ENCODE measurements around the gene WTAP.
"Not testable (repeated sequence)": the region's sequence is repeated elsewhere in the genome, so short reads cannot be mapped to it uniquely, and the experiment has no call there.

WTAP gene

DNA sequence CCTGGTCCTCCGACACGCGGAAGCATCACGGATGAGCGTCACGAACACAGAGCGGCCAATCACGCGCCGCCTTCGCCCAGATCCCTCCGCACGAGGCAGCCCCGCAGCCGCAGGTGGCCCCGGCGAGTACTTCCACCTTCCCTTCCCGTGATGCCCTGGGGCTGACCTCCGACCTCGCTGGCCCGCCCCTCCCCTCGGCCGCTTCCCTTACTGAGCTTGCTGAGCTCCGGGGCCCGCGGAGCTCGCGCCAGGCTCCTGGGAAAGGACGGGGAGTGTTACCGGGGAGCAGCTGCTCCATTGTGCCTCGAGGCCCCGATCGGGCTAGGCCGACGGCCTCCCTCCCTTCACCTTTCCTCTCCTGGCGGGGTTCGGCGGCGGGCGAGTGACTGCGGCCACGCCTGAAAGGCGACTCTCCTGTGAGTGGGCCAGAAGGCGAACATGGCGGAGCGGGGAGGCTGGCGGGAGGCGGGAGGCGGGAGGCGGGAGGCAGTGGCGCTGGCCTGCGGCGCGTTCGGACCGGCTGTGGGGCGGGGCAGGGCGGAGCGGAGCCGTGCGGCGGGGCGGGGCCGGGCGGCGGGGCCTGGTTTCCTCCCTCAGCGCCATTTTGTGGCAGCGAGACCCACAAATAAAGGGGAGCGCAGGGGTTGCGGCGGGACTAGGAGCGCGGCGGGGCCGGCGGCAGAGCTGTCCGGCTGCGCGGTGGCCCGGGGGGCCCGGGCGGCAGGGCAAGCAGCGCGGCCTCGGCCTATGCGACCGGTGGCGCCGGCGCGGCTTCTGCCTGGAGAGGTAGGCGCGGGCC, at the start of gene WTAP:
WTAP (plus strand) TSS at position 589 of the 799 bp plus-strand sequence. CDS start 8,760 bp downstream, outside the sequence.
- DNase-seq = peak; percentile 98

DNA sequence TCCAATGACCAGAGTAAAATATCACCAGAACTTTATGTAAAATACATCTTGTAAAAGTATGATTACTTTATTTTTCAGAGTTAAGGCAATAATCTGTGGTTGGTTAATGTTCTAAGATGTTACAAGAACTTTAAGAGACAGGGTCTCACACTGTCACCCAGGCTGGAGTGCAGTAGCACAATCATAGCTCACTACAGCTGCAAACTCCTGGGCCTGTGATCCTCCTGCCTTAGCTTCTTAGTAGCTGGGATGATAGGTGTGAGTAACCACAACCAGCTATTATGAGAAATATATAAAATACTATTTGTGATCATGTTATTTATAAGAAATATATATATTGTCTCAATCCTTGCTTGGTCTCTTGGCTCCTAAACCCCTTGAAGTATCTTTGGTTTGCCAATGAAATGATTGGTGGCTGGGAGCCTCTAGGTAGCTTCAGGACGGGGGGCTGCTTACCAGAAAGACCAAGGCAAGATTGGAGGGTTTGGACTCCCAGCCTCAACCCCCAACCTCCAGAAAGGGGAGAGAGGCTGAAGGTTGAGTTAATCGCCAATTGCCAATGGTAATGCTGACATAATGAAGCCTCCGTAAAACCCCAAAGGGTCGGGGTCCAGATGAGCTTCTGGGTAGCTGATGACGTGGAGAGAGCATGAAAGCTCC, 49.7 kb upstream of the WTAP start:
- no peak for DNase-seq

DNA sequence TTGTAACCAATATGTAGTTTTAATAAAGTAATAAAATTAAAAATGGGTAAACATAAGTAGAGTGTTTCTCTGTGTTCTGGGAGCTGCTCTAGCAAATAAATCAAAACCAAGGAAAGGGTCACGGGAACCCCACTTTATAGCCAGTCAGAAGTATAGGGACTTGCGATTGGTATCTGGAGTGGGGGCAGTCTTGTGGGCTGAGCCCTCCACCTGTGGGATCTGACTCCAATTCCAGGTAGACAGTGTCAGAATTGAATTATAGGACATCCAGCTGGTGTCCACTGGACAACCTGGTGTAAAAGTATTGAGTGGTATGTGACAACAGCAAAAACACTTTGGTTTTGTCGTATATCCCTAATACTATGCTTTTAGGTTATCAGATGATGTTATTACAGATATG, 48.7 kb upstream of the WTAP start:
- no peak for DNase-seq

DNA sequence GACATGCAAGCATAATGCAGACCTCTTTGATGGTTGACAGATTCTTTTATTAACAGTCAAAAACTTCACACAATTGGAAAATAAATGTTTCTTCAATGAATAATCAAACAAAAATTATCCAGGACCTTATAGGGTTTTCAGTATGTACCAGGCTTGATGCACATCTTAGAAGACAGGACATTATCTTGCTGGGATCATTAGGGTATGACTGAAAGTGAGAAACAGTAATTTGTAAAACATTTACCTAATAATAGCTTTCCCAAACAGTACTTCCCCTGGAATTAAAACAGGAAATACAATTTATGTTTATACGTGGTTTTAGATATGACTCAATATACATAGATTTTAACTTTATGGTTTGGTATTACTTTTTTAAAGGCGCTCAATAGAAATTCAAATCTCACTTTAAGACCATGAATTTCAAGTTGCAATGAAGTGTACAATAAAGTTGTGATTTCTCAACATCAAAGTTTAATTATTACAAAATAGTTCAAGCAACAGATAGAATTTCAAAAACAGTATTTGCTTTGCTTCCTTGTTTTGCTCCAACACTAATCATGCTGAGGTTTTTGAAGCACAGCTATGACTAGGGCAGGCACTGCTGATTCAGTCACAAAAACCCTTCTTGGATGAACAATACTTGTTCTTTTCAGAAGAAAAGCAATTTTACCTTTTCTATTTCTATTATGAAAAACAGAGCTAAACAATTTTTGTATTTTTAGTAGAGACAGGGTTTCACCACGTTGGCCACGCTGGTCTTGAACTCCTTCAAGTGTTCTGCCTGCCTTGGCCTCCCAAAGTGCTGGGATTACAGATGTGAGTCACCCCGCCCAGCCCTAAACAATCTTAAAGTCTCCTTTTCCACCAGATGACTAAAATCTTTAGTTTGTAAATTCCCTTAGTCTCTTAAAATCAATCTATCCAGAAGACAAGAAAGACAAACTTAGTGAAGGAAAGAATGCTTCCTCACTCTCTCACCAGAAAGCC, 47.9 kb upstream of the WTAP start:
- peak; percentile 23 for DNase-seq

DNA sequence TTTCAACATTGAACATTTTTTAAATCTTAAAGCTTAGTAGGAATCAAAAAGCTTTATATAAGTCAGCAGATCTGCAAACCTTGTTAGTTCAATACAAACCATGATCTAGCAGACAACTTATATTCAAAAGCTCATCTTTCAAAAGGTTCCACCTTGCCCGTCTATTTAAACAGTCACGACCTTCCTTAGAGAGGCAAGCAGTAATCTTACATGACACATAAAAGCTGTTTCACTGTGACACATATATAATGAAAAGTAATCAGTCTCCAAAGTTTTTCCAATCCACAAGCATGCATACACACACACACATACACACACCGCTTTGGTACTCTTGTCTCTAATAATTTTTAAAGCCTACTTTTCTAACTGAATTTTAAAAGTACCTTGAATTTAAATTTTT, 47.2 kb upstream of the WTAP start:
- no peak for DNase-seq

DNA sequence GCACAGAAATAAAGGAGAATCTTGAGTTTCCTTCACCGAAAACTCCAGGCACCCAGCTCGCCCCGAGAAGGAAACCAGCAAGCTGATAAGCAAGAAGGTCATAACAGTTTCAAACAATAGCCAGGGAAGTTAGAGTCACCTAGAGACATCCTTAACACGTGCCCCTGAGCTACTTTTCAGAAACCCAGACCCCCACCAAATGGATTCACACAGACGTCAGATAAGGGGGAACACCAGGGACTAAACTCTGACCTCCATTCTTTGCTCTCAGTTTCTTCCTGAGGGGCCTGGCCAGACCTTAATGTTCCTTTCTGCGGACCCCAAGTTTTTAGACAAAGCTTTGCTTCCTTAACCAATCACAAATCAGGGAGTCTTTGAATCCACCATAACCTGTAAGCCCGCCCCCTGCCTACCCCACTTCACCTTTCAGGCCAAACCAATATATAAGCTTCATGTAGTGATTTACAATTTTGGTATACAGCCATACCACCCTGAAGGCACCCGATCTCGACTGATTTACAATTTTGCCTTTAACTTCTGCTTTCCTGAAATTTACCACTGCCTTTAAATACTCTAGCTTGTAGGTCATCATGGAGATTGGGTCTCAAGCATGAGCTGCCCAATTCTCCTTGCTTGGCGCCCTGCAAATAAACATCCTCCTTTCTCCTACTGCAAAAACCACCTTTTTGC, 46.0 kb upstream of the WTAP start:
- DNase-seq = no peak

DNA sequence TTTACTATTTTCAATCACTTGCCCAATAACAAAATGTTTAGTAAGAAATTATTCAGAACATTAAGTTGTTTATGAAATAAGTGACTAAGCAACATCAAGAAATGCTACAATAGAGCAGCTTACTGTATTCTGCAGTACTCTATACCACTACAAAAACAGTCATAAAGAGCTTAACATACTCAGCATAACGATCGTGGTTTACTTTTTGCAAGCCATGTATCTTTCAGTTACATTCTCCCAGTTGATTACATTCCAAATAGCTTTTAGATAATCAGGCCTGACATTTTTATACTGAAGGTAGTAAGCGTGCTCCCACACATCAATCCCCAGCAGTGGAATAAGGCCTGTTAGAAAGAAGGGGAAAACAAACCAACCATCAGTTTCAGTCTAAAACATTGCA, 45.0 kb upstream of the WTAP start:
- no peak for DNase-seq

DNA sequence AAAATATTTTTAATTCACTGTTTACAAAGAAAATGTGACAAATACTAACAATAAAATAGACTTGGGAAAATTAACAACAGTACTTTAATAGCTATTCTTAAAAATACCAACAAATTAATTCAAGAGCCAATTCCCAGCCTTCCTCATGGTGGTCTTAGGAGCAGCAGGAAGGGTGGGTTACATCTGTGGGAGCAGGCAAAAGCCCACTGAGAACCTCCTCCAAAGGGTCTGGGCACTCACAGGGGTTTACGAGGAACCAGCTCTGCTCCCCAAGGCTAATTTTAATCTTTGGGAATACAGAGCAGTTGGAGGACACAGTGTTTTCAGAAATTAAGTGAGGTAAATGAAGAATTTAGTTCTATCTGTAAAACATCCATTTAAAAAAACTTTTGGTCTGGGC, 44.5 kb upstream of the WTAP start:
- DNase-seq = no peak

DNA sequence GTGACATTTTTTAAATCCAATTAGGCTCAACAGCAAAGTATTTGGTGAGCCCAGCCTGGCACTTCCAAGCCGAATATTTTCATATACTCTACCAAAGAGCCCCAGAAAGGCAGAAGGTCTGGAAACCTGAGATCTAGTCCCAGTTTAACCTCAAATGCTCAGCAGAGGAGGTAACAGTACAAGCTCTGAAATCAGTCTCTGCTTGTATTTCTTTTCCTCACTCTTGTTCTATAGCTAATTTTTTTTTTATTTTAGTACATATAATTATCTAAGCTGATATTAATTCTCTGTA, 43.3 kb upstream of the WTAP start:
- DNase-seq = no peak

DNA sequence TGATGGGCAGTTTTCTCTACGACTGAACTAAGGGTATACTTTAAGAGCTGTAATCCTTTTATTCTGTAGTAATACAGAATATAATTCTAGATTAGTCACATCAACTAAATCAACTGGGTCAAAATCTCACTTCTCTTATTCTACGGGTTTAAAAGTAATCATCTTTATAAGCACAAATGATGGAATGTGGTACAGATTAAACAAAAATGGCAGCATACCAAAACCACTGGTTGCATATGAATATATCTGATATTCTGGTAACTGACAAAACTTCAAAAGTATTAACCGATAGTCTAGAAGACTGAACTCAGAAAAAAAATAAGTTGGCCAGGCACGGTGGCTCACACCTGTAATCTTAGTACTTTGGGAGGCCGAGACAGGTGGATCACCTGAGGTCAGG, 41.3 kb upstream of the WTAP start:
- DNase-seq = no peak

DNA sequence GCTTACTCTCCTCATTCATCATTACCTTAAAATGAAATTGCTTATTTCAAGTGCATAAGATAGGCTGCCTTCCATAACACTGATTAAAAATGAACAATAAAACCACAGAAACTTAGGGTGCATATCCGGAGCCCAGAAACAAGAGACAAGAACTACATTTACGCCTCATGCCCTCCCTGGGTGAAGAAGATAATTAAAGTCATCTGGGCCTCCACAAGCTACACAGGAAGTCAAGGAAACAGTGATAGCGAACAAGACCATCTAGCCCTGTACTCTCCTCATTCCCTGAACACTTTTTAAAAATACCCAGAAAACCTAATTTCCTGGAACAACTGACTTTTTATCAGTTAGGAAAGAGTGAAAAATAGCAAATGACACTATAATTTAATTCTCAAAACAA, 40.6 kb upstream of the WTAP start:
- DNase-seq = no peak

DNA sequence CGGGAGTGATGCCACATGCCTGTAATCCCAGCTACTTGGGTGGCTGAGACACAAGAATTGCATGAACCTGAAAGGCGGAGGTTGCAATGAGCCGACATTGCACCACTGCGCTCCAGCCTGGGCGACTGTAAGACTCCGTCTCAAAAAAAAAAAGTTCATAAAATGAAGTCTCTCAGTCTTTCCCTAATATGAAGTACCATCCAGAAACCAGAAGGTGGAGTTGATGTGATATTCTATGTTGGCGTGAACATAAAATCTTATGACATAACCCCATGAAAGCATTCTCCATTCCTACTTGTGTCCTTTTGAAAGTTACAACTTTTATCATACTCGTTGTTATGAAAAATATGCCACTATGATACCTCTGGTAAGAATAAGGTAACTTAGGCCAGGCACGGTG, 40.0 kb upstream of the WTAP start:
- DNase-seq = no peak

DNA sequence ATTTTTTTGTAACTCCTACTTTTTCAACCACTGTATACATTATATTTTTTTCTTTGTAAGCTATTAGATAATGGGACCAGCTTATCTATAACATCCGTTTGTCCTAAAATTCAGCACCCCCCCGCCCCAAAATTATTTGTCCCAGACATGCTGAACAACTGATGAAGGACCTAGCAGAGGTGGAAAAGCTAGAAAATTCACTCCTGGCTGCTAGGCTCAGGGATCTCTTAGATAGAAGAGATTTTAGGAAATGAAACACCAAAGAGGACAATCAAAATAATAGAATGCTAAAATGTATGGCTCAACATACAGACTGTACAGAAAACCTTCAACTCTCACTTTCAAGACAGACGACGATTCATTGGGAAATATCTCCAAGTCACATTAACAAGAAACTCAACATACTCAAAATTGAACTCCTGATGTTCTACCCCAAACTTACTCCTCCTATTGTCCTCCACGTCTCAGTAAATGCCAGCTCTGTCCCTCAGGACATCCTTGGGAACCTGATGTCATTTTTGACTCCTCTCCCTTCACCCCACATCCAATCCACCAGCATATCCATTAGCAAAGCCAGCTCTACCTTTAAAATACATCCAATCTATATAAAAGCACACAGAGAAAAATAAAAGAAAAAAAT, 38.9 kb upstream of the WTAP start:
- no peak for DNase-seq

DNA sequence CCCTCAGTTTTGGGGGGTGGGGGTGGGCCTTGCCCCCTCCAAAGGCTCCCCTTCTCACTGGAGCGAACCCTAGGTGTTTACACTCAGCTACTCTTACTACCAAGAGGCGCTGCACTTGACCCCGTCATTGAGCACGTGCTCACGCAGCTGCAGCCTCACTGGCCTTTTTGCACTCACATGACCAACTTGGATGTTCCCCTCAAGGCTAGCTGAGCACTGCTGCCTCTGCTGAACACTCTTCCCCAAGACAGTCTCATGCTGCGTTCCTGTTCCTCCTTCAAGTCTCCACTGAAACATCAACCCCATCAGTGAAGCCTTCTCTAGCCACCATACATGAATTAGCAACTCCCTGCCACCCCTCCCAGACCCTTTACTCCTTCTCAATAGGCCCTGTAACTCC, 38.3 kb upstream of the WTAP start:
- DNase-seq = no peak

DNA sequence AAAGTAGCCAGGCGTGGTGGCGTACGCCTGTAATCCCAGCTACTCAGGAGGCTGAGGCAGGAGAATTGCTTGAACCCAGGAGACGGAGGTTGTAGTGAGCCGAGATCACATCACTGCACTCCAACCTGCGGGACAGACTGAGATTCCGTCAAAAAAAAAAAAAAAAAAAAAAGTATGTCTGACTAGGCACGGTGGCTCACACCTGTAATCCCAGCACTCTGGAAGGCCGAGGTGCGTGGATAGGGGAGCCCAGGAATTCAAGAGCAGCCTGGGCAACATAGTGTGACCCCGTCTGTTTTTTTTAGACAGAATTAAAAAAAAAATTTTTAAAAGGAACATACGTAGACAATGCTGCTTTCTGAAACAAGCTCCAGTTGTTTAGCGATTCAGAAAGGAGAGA, 37.2 kb upstream of the WTAP start:
- not testable (repeated sequence) for DNase-seq

DNA sequence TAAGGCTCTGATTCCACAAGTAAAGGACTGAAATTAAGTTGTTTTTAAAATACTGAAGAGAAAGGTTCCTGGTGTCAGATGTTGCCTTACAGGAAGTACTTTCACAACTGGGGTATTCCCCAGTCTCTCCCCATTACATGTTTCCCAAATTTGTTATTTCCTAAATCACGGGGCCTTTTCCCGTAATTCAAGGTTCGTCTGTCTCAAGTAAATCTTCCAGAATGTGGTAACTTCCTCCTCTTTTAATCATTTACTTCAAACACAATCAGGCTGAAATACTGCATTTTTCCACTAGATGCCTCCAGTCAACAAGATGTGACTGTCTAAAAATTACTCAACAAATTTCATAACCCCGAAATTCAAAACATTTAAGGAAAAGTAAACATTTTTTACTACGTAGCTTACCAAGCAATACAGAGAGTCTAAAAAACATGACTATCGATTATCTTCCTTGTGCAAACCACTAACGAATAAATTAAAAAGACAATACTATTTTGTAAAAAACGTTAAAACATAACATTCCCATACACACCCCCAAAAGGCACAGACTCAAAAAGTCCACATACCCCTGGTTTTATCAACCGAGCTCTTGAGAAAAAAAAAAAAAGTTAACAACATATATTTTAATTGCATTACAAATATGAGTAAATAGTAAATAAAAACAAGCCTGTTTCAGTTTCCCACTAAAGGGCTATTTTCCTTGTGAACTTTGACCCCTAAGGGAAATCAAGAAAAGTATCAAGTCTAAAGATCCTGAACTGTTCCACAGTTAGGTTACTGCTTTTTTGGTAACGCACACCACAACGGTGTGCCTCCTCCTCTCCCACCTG, 36.0 kb upstream of the WTAP start:
- DNase-seq = no peak

DNA sequence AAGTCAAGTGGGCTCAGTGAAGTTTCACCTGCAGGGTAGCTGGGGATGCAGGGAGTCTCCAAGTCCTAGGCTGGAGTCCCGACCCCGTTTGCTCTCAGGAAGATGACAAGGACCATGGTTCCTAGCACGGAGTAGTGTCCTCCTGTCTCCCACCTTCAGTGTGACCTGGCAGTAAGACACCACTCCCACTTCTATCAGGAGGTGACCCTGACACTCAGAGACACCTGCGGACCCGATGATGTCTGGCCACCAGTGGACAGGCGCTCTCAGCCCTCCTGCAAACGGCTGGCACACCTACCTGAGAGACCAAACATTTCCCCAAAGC, 35.4 kb upstream of the WTAP start:
- no peak for DNase-seq

DNA sequence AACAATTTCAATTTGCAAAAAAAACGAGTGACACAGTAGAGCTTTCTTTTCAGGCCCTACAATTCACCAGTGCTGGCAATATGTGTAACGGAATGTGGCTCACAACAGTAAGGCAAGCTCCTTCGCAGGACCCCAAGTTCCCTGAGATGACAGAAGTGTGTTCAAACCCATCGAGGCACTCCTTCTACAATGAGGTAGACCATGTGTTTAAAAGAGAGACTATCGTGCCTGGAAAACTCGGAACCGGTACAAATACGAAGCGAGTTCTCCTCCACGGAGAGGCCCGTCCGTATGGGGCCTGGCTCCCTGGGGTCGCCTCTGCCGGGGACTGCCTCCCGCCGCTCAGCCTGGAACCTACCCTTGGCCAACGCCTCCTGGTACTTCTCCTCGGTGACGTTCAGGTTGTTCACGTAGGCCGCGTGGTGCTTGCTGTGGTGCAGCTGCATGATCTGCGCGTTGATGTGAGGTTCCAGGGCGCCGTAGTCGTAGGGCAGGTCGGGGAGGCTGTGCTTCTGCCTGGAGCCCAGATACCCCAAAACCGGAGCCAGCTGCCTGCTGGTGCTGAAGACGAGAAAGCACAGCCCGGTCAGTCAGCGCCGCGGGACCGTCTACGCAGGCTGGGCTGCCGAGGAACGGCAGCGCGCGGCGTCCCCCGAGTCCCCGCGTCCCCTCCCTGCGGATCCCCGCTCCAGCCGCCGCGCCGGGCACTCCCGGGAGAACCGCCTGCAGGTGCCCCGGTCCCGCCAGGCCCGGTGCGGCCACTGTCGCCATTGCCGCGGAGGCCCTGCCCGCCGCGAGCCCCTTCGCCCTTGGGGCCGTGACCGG, 34.8 kb upstream of the WTAP start:
- DNase-seq = peak; percentile 58

DNA sequence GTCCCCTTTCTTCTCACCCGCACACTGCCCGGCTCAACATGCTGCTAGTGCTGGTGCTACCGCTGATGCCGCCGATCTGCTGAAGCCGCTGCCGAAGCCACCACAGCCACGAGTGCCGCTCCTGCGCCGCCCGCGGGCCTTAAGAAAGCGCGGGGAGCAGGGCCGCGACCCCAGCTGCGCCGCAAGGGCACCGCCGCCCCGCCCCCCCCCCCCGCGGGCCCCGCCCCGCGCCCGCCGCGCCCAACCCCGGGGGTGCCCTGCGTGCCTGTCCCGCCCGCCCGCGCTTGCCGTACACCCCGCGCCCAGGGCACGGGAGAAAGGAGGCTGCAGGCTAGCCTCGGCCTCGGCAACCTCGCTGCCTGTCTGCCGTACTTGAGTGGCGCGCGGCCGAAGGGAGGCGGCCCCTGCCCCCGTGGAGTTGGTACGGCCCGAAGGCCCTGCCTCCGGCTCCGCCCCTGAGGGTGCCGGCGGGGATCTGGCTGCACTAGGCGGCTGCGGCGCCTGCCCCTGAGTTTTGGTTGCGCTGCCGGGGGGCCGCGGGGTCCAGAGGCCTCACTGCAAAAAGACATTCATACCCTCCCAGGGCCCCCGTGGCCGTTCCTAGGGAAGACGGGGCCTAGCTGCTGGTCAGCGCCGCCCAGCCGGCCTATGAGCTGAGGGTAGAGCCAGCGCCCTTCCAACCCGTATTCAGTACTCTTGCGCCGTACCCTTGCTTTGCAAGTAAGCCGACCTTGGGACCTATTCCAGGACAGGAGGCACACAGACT, 34.0 kb upstream of the WTAP start, which contains the start of gene SOD2:
SOD2 (minus strand) TSS at position 114 of the 766 bp plus-strand sequence; CDS start at position 40, 74 bp downstream.
- DNase-seq = peak; percentile 84

Measured in stimulated activated naive CD4-positive, alpha-beta T cell treated with Interleukin-2 at 50 U/mL for 16 hours (primary cell).